NCI-H2029 treated with DMSO at 0.1 percent for 48 hours (cell line): ENCODE data around the gene TMEM18.

Experiments used
- DNase-seq: peaks from one replicate; lab custom pipeline; 2025; lab: John Stamatoyannopoulos, UW

Gene TMEM18

DNA sequence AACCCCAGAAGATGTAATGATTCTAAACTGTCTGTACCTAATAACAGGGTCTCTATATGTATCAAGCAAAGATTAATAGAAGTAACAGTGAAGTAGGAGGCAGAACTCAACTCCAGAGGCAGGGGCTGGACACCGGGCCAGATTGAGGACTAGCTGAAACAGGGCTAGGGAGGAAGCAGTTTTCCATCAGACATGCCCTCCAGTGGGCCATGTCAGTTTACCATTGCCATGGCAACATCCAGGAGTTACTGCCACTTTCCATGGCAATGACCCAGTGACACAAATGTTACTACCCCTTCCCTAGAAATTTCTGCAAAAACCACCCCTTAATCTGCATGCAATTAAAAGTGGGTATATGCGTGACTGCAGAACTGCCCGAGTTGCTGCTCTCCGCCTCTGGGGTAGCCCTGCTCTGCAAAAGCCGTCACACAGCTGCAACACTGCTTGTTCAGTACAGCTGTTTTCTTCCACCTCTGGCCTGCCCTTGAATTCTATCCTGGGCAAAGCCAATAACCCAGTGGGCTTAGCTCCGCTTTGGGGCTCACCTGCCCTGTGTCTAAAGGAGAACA, 58.7 kb downstream of the TMEM18 start:
- no peak for DNase-seq

DNA sequence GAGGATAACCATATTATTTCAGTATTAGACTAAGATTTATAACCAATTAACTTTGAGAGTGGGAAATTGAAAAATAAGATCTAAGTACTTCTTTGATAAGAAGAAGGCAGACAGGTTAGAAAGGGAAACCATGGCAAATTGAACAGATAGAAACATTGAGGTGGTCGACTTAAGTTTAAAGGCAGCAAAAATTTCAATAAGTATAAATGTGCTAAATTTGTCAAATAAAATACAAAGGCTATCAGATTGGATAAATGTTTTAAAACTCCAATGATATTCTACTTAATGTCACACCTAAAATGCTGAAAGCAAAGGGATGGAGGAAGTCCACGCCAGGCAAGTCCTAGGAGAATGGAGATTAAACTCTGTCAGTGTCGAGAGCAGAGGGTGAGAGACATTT, 59.2 kb downstream of the TMEM18 start:
- no peak for DNase-seq
